ENCODE measurements around the gene COL16A1. TPM values are rescaled to one million over a fixed set of nuclear protein-coding genes. Genes with fewer than 3 reads are reported as not detected.

Gene COL16A1
- total and polyA plus RNA-seq, 2 experiments from 2014 or later = 90.2 to 127 TPM

- Histone ChIP-seq H3K27ac (no peak overlapping the region), H3K4me2 (no peak overlapping the region), H3K4me1 (ENCODE audit: insufficient read depth) (no peaks in the 10 kb centered on the region), H3K79me2 (no peaks in the 10 kb centered on the region), H3K36me3 (replicated peaks; ENCODE audit: insufficient read depth, low read depth) (no peaks in the 10 kb centered on the region), H2AFZ (no peak overlapping the region), H3K4me3 (no peak overlapping the region), H3K9me3 (ENCODE audit: low read depth) (no peaks in the 10 kb centered on the region), H4K20me1 (ENCODE audit: insufficient read depth, poor library complexity, severe bottlenecking) (no peaks in the 10 kb centered on the region), H3K27me3 (no peaks in the 10 kb centered on the region), H3K9me2 (replicated peaks; ENCODE audit: insufficient read depth) (no peaks in the 10 kb centered on the region)
- DNase-seq (ENCODE audit: low spot score) = peak; percentile 91
- TF ChIP-seq CTCF (IDR thresholded peaks at IDR 0.05; ENCODE audit: poor library complexity) (no peak), EZH2phosphoT487 (IDR thresholded peaks at IDR 0.05; ENCODE audit: low read depth, severe bottlenecking, unreplicated experiment) (no peak), EZH2 (IDR thresholded peaks at IDR 0.05; ENCODE audit: borderline replicate concordance) (no peak)
- WGBS (ENCODE audit: low lambda C conversion rate, missing lambda C conversion rate) = 55% methylated on average over 5 of the region's 5 CpGs
Observed at GRCh38 chr1:31723828-31724359, 20.1 kb upstream of the COL16A1 start.

- Histone ChIP-seq H3K79me2 (no peaks in the 10 kb centered on the region), H3K9me2 (replicated peaks; ENCODE audit: insufficient read depth) (no peaks in the 10 kb centered on the region), H3K27me3 (no peaks in the 10 kb centered on the region), H3K27ac (no peak overlapping the region), H3K36me3 (replicated peaks; ENCODE audit: insufficient read depth, low read depth) (no peaks in the 10 kb centered on the region), H2AFZ (no peak overlapping the region), H3K4me2 (no peak overlapping the region), H3K4me1 (ENCODE audit: insufficient read depth) (peaks cover 19% of the 10 kb centered on the region), H3K4me3 (no peak overlapping the region), H4K20me1 (ENCODE audit: insufficient read depth, poor library complexity, severe bottlenecking) (no peaks in the 10 kb centered on the region), H3K9me3 (ENCODE audit: low read depth) (no peaks in the 10 kb centered on the region)
- TF ChIP-seq EZH2phosphoT487 (IDR thresholded peaks at IDR 0.05; ENCODE audit: low read depth, severe bottlenecking, unreplicated experiment) = no peak
- no peak for TF ChIP-seq CTCF (IDR thresholded peaks at IDR 0.05; ENCODE audit: poor library complexity)
- no peak for TF ChIP-seq EZH2 (IDR thresholded peaks at IDR 0.05; ENCODE audit: borderline replicate concordance)
- WGBS (ENCODE audit: low lambda C conversion rate, missing lambda C conversion rate) = 71% methylated on average over 4 of the region's 4 CpGs
- no peak for DNase-seq (ENCODE audit: low spot score)
Observed at GRCh38 chr1:31718327-31718897, 14.6 kb upstream of the COL16A1 start.

GRCh38 chr1:31717341-31717740 is 13.5 kb upstream of the COL16A1 start:
- 89% methylated on average over 6 of the region's 6 CpGs for WGBS (ENCODE audit: low lambda C conversion rate, missing lambda C conversion rate)
- TF ChIP-seq EZH2 (IDR thresholded peaks at IDR 0.05; ENCODE audit: borderline replicate concordance) (no peak), EZH2phosphoT487 (IDR thresholded peaks at IDR 0.05; ENCODE audit: low read depth, severe bottlenecking, unreplicated experiment) (no peak), CTCF (IDR thresholded peaks at IDR 0.05; ENCODE audit: poor library complexity) (no peak)
- no peak for DNase-seq (ENCODE audit: low spot score)
- H3K4me2 ChIP-seq = no peak overlapping the region
- H3K9me3 ChIP-seq (ENCODE audit: low read depth) = no peaks in the 10 kb centered on the region
- no peak overlapping the region for H3K27ac ChIP-seq
- no peaks in the 10 kb centered on the region for H3K36me3 ChIP-seq (replicated peaks; ENCODE audit: insufficient read depth, low read depth)
- no peaks in the 10 kb centered on the region for H4K20me1 ChIP-seq (ENCODE audit: insufficient read depth, poor library complexity, severe bottlenecking)
- no peak overlapping the region for H2AFZ ChIP-seq
- H3K4me1 ChIP-seq (ENCODE audit: insufficient read depth) = peaks cover 29% of the 10 kb centered on the region
- no peaks in the 10 kb centered on the region for H3K9me2 ChIP-seq (replicated peaks; ENCODE audit: insufficient read depth)
- no peaks in the 10 kb centered on the region for H3K27me3 ChIP-seq
- H3K79me2 ChIP-seq = no peaks in the 10 kb centered on the region
- no peak overlapping the region for H3K4me3 ChIP-seq

Measured in hepatocyte (in vitro differentiated cells).